Fibroblast of lung (primary cell): ENCODE data around the gene ZNF304.

Experiments
- CTCF ChIP-seq, 2 donors: IDR thresholded peaks in 1 of 2; conservative IDR thresholded peaks in 1 of 2; 1 replicate in 1 of 2; 2 replicates in 1 of 2; pipeline ENCODE4 v1.5.1; 2011 to 2012; ENCODE audit warnings: low read length in 2 of 2, control low read depth in 1 of 2, inconsistent platforms in 1 of 2, low read depth in 1 of 2, mild to moderate bottlenecking in 1 of 2
- EZH2 ChIP-seq: IDR thresholded peaks from 2 replicates; pipeline ENCODE4 v1.5.1; 2012; ENCODE audit warnings: low read length, control low read depth, mild to moderate bottlenecking; ENCODE audit errors: missing control alignments

DNA sequence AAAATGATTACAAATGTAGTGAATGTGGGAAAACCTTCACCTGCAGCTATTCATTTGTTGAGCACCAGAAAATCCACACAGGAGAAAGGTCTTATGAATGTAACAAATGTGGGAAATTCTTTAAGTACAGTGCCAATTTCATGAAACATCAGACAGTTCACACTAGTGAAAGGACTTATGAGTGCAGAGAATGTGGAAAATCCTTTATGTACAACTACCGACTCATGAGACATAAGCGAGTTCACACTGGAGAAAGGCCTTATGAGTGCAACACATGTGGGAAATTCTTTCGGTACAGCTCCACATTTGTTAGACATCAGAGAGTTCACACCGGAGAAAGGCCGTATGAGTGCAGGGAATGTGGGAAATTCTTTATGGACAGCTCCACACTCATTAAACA lies 47.8 kb downstream of the ZNF304 start:
- TF ChIP-seq CTCF (conservative IDR thresholded peaks at IDR 0.05 in 1 of 2, IDR thresholded peaks at IDR 0.05 in 1 of 2; ENCODE audit: low read depth in 1 of 2, low read length in 2 of 2): no peak
- no peak for TF ChIP-seq EZH2
